Left ventricle myocardium inferior (tissue), 1 donor: Measurements from ENCODE around the gene DGKH. TPM values are rescaled to one million over a fixed set of nuclear protein-coding genes. Genes with fewer than 3 reads are reported as not detected.

Experiments
- DNase-seq: peaks from one replicate; pipeline ENCODE4 v3.0.0-alpha.2; 2020
- H3K27ac ChIP-seq: fragments of 200-600 bp; replicated peaks from 2 replicates; pipeline ENCODE4 v1.8.0; 2021
- H3K27me3 ChIP-seq: fragments of 200-600 bp; 2 replicates; pipeline ENCODE4 v1.8.0; 2021; ENCODE audit warnings: low read depth
- H3K36me3 ChIP-seq: fragments of 200-600 bp; 2 replicates; pipeline ENCODE4 v1.8.0; 2021
- H3K4me1 ChIP-seq: fragments of 200-600 bp; 2 replicates; pipeline ENCODE4 v1.8.0; 2021
- H3K4me3 ChIP-seq: fragments of 200-600 bp; 2 replicates; pipeline ENCODE4 v1.8.0; 2021; ENCODE audit warnings: mild to moderate bottlenecking, moderate library complexity
- H3K9me3 ChIP-seq: fragments of 200-600 bp; replicated peaks from 2 replicates; pipeline ENCODE4 v1.8.0; 2021
- CTCF ChIP-seq: fragments of 200-600 bp; IDR thresholded peaks from 2 replicates; pipeline ENCODE4 v1.8.0; 2021; ENCODE audit warnings: antibody characterized with exemption, mild to moderate bottlenecking, borderline replicate concordance
- intact Hi-C: fragments of 100-400 bp; cut with micrococcal nuclease; formaldehyde crosslinking; loops from one replicate; pipeline ENCODE4 v1.11.0; 2022
- long read RNA-seq: library from polyadenylated mRNA; unstranded; transcript quantifications from one replicate; pipeline ENCODE4 v2.0.0, GENCODE V29; 2021
- total RNA-seq: library from RNA; stranded (reverse); fragmentation: NEBNext Ultra II Directional; extraction: Animal tissue kit (Norgen Biotek cat#: 25700); gene quantifications from one replicate; pipeline ENCODE4 v1.2.1, GENCODE V29; 2021
- donor health status: DM: no; HTN: yes; CAD: no; lungs with severe emphysema.

DGKH gene
- total RNA-seq, result 4.8 TPM
- long read RNA-seq, partial matches to known transcripts, result 0 of 4 reads
- long read RNA-seq, other reads (novel, unspliced or antisense), result 4 of 4 reads

GRCh38 chr13:42048342-42048683 lies at the start of gene DGKH:
DGKH (plus strand) TSS chr13:42048648; CDS start chr13:42048774, 126 bp downstream.
- no peak for DNase-seq
- no peaks in the 10 kb centered on the region for H3K27me3 ChIP-seq
- peaks cover 38% of the 10 kb centered on the region for H3K4me1 ChIP-seq
- TF ChIP-seq CTCF, result no peak
- intact Hi-C loops, result no loop called here
- H3K27ac ChIP-seq, result peak within 1 kb of the TSS; percentile 93
- peak within 1 kb of the TSS; percentile 91 for H3K4me3 ChIP-seq
- H3K36me3 ChIP-seq, result no peaks in the 10 kb centered on the region
- H3K9me3 ChIP-seq, result no peaks in the 10 kb centered on the region

- no peaks in the 10 kb centered on the region for H3K27me3 ChIP-seq
- DNase-seq, result no peak
- peaks cover under 1% of the 10 kb centered on the region for H3K4me1 ChIP-seq
- H3K36me3 ChIP-seq, result no peaks in the 10 kb centered on the region
- intact Hi-C loops, result no loop called here
- H3K4me3 ChIP-seq, result no peak overlapping the region
- TF ChIP-seq CTCF, result no peak
- H3K9me3 ChIP-seq, result no peaks in the 10 kb centered on the region
- H3K27ac ChIP-seq, result no peak overlapping the region
These were observed 47.6 kb upstream of the DGKH start for GRCh38 chr13:42000846-42001245.

- no peak for DNase-seq
- no peaks in the 10 kb centered on the region for H3K9me3 ChIP-seq
- H3K27ac ChIP-seq, result no peak overlapping the region
- H3K36me3 ChIP-seq, result no peaks in the 10 kb centered on the region
- no peaks in the 10 kb centered on the region for H3K4me1 ChIP-seq
- intact Hi-C loops, result no loop called here
- H3K4me3 ChIP-seq, result no peak overlapping the region
- no peak for TF ChIP-seq CTCF
- H3K27me3 ChIP-seq, result no peaks in the 10 kb centered on the region
These were observed 46.9 kb upstream of the DGKH start for GRCh38 chr13:42001580-42001979.

- Histone ChIP-seq H3K4me3 (no peak overlapping the region), H3K9me3 (no peaks in the 10 kb centered on the region), H3K36me3 (no peaks in the 10 kb centered on the region), H3K4me1 (no peaks in the 10 kb centered on the region), H3K27me3 (no peaks in the 10 kb centered on the region), H3K27ac (no peak overlapping the region)
- TF ChIP-seq CTCF, result no peak
- intact Hi-C loops, result no loop called here
- DNase-seq, result no peak
These were observed 46.4 kb upstream of the DGKH start for GRCh38 chr13:42002066-42002465.

- no peak for TF ChIP-seq CTCF
- no peak for DNase-seq
- Histone ChIP-seq H3K4me3 (no peak overlapping the region), H3K4me1 (peaks cover 8% of the 10 kb centered on the region), H3K9me3 (no peaks in the 10 kb centered on the region), H3K27me3 (no peaks in the 10 kb centered on the region), H3K36me3 (no peaks in the 10 kb centered on the region), H3K27ac (no peak overlapping the region)
- intact Hi-C loops, result no loop called here
These were observed 40.6 kb upstream of the DGKH start for GRCh38 chr13:42007844-42008243.

GRCh38 chr13:42009057-42009456 lies 39.4 kb upstream of the DGKH start:
- no peaks in the 10 kb centered on the region for H3K27me3 ChIP-seq
- no peak overlapping the region for H3K27ac ChIP-seq
- no peaks in the 10 kb centered on the region for H3K9me3 ChIP-seq
- intact Hi-C loops, result no loop called here
- DNase-seq, result no peak
- no peak overlapping the region for H3K4me3 ChIP-seq
- TF ChIP-seq CTCF, result no peak
- peaks cover 8% of the 10 kb centered on the region for H3K4me1 ChIP-seq
- H3K36me3 ChIP-seq, result no peaks in the 10 kb centered on the region
